ENCODE data around the gene PHTF1. TPM values are rescaled to one million over a fixed set of nuclear protein-coding genes. Genes with fewer than 3 reads are reported as not detected.

The PHTF1 gene
- total and polyA plus RNA-seq, 7 donors: 2.4 to 22.7 (median 11.9) TPM

DNA sequence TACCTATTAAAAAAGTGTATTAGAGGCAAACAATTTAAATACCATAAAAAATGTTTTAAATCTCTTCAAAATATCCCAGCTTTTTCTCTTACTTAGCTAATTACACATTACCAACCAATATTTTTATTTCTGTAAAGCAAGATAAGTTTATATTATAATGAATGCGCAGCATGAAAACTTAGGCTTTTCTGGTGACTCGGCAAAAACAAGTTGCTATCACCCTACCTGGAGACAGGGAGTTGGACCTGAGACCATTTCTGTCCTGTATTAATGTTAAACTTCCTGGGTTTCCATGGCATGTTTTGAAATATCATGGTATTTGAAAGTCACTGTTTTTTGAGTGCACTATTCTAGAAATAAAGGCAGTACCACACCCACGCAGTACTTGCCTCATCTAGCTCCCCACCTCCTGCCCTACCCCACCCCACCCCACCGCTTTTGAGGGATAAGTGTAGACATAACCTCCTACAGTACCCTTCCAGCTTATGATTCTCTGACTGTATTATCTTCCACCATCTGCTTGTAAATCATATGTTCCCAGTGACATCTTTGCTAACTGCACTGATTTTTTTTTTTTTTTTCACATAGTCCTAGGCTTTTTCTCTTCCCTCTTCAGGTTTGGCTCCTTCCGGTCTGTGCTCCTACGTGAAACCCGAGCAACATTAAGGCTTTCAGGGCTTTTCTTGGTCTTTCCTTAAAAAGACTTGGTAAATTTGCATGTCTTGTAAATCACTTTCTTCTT lies 77.5 kb downstream of the PHTF1 start:
- TF ChIP-seq EP300 (IDR thresholded peaks at IDR 0.05): no peak
- no peak for TF ChIP-seq POLR2A (IDR thresholded peaks at IDR 0.05)
- TF ChIP-seq, protein P1, sequence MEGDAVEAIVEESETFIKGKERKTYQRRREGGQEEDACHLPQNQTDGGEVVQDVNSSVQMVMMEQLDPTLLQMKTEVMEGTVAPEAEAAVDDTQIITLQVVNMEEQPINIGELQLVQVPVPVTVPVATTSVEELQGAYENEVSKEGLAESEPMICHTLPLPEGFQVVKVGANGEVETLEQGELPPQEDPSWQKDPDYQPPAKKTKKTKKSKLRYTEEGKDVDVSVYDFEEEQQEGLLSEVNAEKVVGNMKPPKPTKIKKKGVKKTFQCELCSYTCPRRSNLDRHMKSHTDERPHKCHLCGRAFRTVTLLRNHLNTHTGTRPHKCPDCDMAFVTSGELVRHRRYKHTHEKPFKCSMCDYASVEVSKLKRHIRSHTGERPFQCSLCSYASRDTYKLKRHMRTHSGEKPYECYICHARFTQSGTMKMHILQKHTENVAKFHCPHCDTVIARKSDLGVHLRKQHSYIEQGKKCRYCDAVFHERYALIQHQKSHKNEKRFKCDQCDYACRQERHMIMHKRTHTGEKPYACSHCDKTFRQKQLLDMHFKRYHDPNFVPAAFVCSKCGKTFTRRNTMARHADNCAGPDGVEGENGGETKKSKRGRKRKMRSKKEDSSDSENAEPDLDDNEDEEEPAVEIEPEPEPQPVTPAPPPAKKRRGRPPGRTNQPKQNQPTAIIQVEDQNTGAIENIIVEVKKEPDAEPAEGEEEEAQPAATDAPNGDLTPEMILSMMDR (IDR thresholded peaks at IDR 0.05): no peak
- no peak for TF ChIP-seq POLR2AphosphoS5 (IDR thresholded peaks at IDR 0.05)
- intact Hi-C loops (cut with DNase I): loop anchor here (5.0 kb wide), 1 partner anchor 131 kb away; the partner anchor contains the start of gene RSBN1
- Histone ChIP-seq H3K27me3 (no peaks in the 10 kb centered on the region), H3K4me1 (peaks cover 0 to 35% (median 21%) of the 10 kb centered on the region in 4 donors), H3K9me3 (no peaks in the 10 kb centered on the region), H3K27ac (no peak overlapping the region), H3K36me3 (no peaks in the 10 kb centered on the region), H3K4me3 (no peak overlapping the region)
- WGBS, 2 donors: 93% methylated on average over 7 of the region's 7 CpGs
- DNase-seq: no peak

DNA sequence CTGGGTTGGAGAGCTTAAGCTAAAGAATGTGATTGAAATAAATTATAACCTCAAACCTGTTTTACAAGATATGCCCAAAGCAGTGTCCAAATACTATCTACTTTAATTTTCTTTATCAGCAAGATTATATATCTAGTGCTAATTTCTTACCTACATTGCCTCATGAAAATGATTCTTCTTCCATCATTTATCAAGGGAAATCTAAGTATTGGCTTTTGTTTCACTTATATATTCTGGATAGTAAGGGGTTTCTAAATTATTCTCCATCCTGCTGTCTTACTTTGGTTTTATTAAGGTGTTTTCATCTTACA lies 81.2 kb downstream of the PHTF1 start:
- intact Hi-C loops (cut with DNase I): loop anchor here (2.0 to 5.0 kb wide), 3 partner anchors 286 to 606 kb away; partner anchors contain the start of genes LRIG2 and MAGI3
- Histone ChIP-seq H3K27ac (no peak overlapping the region), H3K36me3 (peaks cover 0 to 7% (median under 1%) of the 10 kb centered on the region in 4 donors), H3K4me3 (no peak overlapping the region), H3K9me3 (no peaks in the 10 kb centered on the region), H3K4me1 (peaks cover 0 to 16% (median 8%) of the 10 kb centered on the region in 4 donors), H3K27me3 (no peaks in the 10 kb centered on the region)
- TF ChIP-seq POLR2AphosphoS5 (IDR thresholded peaks at IDR 0.05) (no peak), EP300 (IDR thresholded peaks at IDR 0.05) (no peak), POLR2A (IDR thresholded peaks at IDR 0.05) (no peak)
- TF ChIP-seq, protein P1 (IDR thresholded peaks at IDR 0.05): no peak
- DNase-seq: no peak

DNA sequence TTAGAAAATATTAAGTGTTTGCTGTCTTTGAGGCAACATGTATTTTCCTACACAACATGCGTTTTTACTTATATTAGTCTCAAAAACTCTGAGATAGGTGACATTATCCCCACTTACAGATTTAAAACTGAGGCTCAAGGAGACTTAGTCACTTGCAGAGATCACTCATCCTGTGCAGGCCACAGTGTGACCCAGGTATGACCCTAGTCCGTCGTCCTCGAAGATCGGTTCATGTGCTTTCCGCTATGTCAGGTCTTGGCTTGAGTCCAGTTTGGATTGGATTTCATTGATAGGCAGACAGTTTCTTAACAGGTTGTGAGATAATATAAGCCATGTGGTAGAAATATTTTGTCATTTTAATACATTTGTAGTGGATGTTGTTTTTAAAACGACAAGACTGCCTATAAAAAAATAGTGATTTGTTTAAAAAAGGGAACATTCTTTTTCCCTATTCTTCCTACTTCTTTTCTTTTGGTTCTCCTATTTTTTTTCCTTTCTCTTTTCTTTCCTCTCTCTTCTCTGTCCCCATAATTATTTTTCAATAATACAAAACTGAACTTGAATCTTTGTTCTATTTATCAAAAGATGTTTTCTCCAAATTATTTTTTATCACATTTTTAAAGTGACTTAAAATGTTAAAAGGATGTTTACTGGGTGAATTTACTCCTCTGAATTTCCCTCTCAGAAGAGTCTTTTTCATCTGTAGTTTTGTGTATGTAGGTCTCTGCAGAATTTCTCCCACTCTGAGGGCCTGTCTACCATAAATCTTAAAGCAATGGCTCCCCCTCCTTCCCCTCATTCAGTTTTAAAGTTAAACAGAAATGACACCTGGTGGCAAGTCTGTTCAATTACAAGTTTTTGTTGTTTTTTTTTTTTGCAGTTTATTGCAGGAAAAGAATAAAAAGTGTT lies 81.8 kb downstream of the PHTF1 start:
- H3K27me3 ChIP-seq: no peaks in the 10 kb centered on the region
- H3K4me3 ChIP-seq: no peak overlapping the region
- no peaks in the 10 kb centered on the region for H3K9me3 ChIP-seq
- peaks cover 0 to 13% (median 4%) of the 10 kb centered on the region in 4 donors for H3K36me3 ChIP-seq
- H3K4me1 ChIP-seq: peaks cover 0 to 12% (median 5%) of the 10 kb centered on the region in 4 donors
- intact Hi-C loops (cut with DNase I): loop anchor here (2.0 to 5.0 kb wide), 3 partner anchors 285 to 605 kb away; partner anchors contain the start of genes LRIG2 and MAGI3
- TF ChIP-seq POLR2AphosphoS5 (IDR thresholded peaks at IDR 0.05) (peak in 2 of 4 donors; percentile 8 to 25), EP300 (IDR thresholded peaks at IDR 0.05) (no peak)
- TF ChIP-seq, protein P1 (IDR thresholded peaks at IDR 0.05): peak in 3 of 4 experiments; percentile 34 to 60 (median 50)
- no peak for DNase-seq
- H3K27ac ChIP-seq: no peak overlapping the region
- 49 to 76% methylated on average over 7 of the region's 7 CpGs for WGBS, 2 donors

DNA sequence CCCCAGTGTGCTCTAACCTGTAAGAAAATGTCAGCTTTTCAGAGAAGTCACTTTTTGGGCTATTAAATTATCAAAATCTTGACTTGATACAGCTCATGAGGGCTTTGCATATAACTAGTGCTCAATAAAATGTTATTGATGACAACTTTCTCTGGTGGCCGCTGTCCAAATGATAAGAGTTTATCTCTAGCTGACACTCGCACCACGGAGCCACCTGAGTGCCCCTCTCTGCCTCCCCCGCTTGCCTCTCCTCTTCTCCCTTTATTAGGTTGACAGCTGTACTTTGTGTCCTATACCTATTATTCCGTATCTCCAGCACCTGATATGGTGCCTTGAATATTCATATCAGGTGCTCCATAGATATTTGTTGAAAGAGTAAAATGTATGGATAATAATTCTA lies 82.8 kb downstream of the PHTF1 start:
- no peaks in the 10 kb centered on the region for H3K27me3 ChIP-seq
- TF ChIP-seq EP300 (IDR thresholded peaks at IDR 0.05) (no peak), POLR2AphosphoS5 (IDR thresholded peaks at IDR 0.05) (no peak), POLR2A (IDR thresholded peaks at IDR 0.05) (no peak)
- TF ChIP-seq, protein P1 (IDR thresholded peaks at IDR 0.05): no peak
- H3K36me3 ChIP-seq: peaks cover 0 to 14% (median 4%) of the 10 kb centered on the region in 4 donors
- intact Hi-C loops (cut with DNase I): loop anchor here (5.0 kb wide), 2 partner anchors 284 to 604 kb away; partner anchors contain the start of genes LRIG2 and MAGI3
- WGBS, 2 donors: 69 to 86% methylated on average over 5 of the region's 5 CpGs
- H3K27ac ChIP-seq: no peak overlapping the region
- peaks cover 0 to 12% (median 5%) of the 10 kb centered on the region in 4 donors for H3K4me1 ChIP-seq
- no peak for DNase-seq
- H3K9me3 ChIP-seq: no peaks in the 10 kb centered on the region
- no peak overlapping the region for H3K4me3 ChIP-seq
